Activated naive CD4-positive, alpha-beta T cell treated with Interleukin-2 at 50 U/mL for 16 hours (primary cell): Measurements from ENCODE around the gene MAP1A.

Source experiments
- DNase-seq: peaks from one replicate; pipeline ENCODE4 v3.0.0-alpha.2; 2020

MAP1A gene

DNA sequence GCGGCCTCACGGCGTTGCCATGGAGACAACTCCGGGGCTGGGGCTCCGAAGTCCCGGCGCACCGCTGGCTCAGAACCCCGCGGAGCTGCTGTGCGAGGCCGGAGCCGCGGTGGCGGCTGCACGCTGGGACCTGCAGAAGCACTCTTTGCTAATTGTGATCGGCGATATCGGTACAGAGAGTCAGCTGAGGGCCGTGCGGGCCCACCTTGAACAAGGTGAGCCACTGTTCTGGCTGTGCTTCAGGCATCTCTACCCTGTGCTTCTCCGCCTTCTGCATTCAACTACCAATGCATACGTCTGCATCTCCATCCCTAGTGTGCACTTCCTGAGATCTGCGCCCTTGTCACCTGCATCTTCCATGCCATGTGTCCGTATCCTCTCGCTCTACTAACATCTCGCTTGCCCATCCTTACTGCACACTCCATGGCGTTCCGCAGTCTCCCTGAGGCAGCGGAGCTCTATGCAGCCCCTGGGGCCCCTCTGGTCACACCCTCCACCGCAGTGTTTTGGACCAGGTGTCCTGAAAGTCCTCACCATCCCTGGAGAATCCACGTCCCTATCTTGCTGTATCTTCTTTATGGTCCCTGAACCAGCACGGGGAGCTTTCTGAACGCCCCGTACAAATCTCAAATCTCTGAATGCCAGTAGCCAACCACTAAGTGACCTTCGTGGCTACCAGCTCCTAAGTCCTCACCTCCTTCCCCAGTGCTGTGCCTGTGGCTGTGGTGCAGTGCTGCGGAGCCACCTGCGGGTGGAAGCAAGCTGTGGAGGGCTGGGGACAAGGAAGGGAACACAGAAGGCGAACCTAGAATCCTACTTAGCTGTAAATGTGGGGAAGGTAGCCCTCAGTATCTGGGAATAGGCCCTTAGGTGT, 6.2 kb upstream of the MAP1A start:
- DNase-seq, result peak; percentile 30

DNA sequence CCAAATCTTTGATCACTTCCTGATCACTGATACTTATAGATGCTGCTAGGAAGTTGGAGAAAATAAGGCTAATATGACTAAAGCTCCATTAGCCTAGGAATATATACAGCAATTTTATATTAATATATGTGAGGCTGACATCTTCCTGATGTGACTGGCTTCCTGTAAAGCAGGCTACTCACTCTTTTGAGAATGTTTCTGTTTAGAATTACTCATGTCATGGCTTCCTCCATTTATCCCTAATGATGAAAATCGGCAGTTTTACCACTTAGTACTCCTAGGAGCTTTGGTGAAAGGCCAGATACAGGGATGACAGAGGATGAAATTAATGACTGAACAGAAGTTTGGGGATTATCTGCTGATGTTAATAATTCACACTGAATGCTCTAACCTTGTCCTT, 3.9 kb upstream of the MAP1A start:
- DNase-seq, result no peak

DNA sequence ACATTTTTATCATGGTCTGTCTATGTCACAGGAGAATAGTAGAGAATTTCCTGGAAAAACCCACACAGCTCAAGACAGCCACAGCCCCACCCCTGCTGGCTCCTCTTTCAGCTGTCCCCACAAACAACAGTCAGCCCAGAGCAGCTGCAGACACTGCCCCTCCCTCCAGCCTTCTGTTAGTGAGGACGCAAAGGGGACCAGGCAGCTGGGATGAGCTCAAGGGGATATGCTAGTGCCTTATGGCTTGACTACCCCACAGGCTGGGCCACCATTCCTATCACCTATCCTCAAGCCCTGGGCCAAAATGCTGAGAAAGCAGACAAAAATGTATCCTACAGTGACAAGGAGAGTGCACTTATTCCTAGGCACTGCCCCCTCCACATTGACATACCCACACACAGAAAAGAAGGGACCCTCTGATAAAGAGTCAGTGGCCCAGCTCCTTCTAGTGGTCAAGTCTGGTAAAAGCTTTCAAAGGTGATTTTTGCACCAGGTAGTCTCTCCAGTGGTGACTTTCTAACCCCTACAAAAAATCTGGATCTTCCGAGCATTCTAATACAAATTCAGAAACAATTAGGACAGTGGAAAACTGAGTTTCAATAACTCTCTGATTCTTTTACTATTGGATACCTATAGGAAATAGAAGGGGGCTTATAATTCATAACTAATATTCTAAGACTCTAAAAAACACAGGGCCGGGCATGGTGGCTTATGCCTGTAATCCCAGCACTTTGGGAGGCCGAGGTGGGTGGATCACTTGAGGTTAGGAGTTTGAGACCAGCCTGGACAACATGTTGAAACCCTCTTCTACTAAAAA, 3.0 kb upstream of the MAP1A start:
- peak; percentile 3 for DNase-seq

DNA sequence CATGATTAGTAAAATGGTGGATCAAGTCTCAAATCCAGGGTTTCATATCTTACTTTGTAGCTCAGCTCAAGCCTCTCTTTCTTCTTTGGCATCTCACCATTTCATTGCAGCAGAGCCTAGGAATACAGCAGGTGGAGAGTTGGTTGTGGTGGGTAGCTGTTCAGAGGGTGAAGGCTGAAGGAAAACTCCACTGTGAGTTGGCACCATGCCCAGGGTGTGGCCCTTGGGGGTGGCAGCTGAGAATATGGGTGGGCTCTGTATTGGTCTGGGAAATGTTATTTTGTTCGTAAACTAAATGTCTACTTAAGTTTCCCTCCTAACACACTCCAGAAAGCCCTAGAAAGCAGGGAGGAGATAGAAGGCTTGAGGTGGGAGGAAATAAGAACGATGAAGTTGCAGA, 1.7 kb upstream of the MAP1A start:
- no peak for DNase-seq

DNA sequence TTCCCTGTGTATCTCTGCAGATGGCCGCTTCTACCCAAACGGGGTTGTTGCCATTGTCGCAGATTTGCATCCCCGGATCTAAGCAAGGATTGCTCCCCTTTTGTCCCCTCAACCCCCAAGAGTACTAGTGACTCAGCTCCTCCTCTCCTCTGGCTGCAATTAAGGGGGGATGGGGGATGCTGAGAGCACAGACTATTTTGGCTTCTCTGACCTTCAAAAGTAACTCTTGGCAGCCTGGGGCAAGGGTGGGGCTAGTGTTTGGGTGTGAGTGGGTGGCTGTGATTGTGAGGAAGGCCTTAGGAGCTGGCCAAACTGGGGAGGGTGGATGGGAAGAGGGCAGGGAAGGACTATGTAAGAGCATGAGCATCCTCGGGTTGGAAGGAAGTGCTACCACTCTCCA, 1.2 kb upstream of the MAP1A start:
- no peak for DNase-seq

DNA sequence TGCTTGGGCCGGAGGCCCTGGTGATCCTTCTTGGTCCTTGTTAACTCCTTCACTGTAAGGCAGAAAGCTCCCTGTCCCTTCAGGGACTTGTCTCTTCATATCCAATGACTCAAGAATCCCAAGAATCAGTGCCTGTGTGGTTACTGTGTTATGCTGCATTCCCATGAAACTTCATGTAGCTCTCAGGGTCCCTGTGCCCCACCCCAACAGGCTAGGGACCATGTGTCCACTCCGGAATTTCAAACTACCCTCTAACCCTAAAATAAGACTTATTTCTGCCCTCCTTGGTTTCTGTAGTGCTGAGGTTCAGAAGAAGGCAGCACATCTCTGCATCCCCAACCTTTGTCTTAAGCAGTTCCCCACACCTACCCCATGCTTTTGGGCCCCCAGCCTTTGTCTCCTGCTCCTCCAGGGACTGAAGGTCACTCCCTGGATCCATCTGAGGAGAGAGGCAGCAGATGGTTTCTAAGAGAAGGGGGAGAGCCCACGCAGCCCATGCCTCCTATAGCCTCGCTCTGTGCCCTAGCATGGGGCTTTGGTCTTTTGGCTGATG, 531 bp upstream of the MAP1A start:
- DNase-seq, result no peak

DNA sequence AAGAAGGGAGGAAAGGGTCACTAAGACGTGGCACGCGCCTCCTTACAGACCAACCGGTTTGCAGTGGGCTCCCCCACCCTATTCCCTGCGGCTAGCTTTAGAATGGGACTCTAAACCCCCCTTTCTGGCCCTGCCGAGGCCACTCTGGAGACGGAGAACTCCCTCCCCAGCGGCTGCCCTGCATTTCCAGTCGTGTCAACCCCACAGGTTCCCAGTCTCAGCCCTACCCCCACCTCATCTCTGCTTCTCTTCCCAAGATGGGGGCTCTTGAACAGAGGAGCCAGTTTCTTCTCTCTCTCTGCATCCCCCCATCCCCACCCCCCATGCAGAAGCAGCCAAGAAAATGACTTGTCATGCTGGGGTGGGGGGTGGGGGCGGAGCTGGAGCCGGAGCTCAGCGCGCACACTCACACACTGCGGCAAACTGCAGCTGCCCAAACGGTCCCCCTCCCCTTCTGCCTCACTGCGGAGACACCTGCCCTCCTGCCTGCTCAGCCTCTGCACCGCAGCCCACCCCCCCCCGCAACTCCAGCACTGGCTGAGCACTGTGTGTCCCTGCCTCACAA, 871 bp downstream of the MAP1A start:
- DNase-seq, result no peak

DNA sequence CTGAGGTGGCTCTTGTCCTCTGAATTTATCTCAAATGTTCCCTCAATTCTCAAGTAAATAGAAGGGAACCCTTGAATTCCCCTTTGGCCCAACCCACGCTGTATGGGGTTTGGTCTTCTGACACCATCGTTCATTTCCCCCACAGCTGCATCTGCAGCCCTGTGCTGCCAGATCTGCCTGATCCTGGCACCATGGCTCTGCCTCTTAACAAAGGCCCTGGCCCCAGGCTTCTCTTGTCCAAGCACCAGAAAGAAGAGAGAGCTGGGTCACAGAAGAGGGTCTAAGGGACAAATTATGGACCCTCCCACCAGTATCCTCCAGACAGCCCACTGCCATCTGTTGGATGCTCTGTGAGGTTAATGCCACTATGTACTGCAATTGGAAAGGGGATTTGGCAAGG, 1.8 kb downstream of the MAP1A start:
- no peak for DNase-seq

DNA sequence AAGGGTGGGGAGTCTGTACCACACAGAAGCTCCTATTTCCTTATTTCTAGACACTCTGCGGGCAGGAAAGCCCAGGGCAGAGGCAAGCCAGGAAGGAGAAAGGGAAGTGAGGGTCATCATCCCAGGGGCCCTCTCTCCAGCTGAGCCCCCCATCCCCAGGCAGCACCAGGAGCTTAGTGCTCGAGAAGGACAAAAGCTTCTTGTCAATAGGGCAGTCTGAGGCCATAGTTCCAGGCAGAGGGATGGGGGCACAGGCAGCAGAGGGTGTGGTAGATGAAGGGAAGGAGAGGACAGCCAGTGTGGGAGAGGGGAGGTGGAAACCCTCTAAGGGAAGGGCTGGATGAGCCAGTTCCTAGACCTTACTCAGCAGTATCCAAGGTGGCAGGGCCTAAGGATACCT, 2.7 kb downstream of the MAP1A start:
- no peak for DNase-seq

DNA sequence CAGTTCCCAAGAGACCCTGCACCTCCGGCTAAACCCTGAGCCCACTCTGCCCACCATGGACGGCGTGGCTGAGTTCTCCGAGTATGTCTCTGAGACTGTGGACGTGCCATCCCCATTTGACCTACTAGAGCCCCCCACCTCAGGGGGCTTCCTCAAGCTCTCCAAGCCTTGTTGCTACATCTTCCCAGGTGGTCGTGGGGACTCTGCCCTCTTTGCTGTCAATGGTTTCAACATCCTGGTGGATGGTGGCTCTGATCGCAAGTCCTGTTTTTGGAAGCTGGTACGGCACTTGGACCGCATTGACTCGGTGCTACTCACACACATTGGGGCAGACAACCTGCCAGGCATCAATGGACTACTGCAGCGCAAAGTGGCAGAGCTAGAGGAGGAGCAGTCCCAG, 4.0 kb downstream of the MAP1A start:
- no peak for DNase-seq

DNA sequence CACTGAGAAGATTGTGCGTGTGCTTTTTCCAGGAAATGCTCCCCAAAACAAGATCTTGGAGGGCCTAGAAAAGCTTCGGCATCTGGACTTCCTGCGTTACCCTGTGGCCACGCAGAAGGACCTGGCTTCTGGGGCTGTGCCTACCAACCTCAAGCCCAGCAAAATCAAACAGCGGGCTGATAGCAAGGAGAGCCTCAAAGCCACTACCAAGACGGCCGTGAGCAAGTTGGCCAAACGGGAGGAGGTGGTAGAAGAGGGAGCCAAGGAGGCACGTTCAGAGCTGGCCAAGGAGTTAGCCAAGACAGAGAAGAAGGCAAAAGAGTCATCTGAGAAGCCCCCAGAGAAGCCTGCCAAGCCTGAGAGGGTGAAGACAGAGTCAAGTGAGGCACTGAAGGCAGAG, 4.8 kb downstream of the MAP1A start:
- DNase-seq, result no peak

DNA sequence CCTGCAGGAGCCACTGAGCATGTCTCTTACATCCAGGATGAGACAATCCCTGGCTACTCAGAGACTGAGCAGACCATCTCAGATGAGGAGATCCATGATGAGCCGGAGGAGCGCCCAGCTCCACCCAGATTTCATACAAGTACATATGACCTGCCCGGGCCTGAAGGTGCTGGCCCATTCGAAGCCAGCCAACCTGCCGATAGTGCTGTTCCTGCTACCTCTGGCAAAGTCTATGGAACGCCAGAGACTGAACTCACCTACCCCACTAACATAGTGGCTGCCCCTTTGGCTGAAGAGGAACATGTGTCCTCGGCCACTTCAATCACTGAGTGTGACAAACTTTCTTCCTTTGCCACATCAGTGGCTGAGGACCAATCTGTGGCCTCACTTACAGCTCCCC, 6.2 kb downstream of the MAP1A start:
- no peak for DNase-seq

DNA sequence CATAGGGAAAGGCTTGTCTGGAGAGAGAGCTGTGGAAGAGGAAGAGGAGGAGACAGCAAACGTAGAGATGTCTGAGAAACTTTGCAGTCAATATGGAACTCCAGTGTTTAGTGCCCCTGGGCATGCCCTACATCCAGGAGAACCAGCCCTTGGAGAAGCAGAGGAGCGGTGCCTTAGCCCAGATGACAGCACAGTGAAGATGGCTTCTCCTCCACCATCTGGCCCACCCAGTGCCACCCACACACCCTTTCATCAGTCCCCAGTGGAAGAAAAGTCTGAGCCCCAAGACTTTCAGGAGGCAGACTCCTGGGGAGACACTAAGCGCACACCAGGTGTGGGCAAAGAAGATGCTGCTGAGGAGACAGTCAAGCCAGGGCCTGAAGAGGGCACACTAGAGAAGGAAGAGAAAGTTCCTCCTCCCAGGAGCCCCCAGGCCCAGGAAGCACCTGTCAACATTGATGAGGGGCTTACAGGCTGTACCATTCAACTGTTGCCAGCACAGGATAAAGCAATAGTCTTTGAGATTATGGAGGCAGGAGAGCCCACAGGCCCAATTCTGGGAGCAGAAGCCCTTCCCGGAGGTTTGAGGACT, 6.9 kb downstream of the MAP1A start:
- no peak for DNase-seq

DNA sequence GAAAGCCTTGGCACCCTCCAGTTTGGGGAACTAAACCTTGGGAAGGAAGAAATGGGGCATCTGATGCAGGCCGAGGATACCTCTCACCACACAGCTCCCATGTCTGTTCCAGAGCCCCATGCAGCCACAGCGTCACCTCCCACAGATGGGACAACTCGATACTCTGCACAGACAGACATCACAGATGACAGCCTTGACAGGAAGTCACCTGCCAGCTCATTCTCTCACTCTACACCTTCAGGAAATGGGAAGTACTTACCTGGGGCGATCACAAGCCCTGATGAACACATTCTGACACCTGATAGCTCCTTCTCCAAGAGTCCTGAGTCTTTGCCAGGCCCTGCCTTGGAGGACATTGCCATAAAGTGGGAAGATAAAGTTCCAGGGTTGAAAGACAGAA, 7.7 kb downstream of the MAP1A start:
- DNase-seq, result no peak

DNA sequence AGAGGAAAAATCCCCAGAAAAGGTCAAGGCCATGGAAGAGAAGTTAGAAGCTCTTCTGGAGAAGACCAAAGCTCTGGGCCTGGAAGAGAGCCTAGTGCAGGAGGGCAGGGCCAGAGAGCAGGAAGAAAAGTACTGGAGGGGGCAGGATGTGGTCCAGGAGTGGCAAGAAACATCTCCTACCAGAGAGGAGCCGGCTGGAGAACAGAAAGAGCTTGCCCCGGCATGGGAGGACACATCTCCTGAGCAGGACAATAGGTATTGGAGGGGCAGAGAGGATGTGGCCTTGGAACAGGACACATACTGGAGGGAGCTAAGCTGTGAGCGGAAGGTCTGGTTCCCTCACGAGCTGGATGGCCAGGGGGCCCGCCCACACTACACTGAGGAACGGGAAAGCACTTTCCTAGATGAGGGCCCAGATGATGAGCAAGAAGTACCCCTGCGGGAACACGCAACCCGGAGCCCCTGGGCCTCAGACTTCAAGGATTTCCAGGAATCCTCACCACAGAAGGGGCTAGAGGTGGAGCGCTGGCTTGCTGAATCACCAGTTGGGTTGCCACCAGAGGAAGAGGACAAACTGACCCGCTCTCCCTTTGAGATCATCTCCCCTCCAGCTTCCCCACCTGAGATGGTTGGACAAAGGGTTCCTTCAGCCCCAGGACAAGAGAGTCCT, 9.0 kb downstream of the MAP1A start:
- DNase-seq, result no peak

DNA sequence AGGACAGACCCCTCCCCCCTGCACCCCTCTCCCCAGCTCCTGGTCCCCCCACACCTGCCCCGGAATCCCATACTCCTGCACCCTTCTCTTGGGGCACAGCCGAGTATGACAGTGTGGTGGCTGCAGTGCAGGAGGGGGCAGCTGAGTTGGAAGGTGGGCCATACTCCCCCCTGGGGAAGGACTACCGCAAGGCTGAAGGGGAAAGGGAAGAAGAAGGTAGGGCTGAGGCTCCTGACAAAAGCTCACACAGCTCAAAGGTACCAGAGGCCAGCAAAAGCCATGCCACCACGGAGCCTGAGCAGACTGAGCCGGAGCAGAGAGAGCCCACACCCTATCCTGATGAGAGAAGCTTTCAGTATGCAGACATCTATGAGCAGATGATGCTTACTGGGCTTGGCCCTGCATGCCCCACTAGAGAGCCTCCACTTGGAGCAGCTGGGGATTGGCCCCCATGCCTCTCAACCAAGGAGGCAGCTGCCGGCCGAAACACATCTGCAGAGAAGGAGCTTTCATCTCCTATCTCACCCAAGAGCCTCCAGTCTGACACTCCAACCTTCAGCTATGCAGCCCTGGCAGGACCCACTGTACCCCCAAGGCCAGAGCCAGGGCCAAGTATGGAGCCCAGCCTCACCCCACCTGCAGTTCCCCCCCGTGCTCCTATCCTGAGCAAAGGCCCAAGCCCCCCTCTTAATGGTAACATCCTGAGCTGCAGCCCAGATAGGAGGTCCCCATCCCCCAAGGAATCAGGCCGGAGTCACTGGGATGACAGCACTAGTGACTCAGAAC, 9.8 kb downstream of the MAP1A start:
- no peak for DNase-seq

DNA sequence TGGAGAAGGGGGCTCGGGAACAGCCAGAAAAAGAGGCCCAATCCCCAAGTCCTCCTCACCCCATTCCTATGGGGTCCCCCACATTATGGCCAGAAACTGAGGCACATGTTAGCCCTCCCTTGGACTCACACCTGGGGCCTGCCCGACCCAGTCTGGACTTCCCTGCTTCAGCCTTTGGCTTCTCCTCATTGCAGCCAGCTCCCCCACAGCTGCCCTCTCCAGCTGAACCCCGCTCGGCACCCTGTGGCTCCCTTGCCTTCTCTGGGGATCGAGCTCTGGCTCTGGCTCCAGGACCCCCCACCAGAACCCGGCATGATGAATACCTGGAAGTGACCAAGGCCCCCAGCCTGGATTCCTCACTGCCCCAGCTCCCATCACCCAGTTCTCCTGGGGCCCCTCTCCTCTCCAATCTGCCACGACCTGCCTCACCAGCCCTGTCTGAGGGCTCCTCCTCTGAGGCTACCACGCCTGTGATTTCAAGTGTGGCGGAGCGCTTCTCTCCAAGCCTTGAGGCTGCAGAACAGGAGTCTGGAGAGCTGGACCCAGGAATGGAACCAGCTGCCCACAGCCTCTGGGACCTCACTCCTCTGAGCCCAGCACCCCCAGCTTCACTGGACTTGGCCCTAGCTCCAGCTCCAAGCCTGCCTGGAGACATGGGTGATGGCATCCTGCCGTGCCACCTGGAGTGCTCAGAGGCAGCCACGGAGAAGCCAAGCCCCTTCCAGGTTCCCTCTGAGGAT, 10.6 kb downstream of the MAP1A start:
- no peak for DNase-seq

DNA sequence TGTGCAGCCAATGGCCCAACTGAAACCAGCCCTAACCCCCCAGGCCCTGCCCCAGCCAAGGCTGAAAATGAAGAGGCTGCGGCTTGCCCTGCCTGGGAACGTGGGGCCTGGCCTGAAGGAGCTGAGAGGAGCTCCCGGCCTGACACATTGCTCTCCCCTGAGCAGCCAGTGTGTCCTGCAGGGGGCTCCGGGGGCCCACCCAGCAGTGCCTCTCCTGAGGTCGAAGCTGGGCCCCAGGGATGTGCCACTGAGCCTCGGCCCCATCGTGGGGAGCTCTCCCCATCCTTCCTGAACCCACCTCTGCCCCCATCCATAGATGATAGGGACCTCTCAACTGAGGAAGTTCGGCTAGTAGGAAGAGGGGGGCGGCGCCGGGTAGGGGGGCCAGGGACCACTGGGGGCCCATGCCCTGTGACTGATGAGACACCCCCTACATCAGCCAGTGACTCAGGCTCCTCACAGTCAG, 11.2 kb downstream of the MAP1A start:
- DNase-seq, result no peak

DNA sequence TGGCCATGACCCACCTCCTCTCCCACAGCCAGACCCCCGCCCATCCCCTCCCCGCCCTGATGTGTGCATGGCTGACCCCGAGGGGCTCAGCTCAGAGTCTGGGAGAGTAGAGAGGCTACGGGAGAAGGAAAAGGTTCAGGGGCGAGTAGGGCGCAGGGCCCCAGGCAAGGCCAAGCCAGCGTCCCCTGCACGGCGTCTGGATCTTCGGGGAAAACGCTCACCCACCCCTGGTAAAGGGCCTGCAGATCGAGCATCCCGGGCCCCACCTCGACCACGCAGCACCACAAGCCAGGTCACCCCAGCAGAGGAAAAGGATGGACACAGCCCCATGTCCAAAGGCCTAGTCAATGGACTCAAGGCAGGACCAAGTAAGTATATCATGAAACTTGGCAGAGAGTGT, 11.7 kb downstream of the MAP1A start:
- no peak for DNase-seq

DNA sequence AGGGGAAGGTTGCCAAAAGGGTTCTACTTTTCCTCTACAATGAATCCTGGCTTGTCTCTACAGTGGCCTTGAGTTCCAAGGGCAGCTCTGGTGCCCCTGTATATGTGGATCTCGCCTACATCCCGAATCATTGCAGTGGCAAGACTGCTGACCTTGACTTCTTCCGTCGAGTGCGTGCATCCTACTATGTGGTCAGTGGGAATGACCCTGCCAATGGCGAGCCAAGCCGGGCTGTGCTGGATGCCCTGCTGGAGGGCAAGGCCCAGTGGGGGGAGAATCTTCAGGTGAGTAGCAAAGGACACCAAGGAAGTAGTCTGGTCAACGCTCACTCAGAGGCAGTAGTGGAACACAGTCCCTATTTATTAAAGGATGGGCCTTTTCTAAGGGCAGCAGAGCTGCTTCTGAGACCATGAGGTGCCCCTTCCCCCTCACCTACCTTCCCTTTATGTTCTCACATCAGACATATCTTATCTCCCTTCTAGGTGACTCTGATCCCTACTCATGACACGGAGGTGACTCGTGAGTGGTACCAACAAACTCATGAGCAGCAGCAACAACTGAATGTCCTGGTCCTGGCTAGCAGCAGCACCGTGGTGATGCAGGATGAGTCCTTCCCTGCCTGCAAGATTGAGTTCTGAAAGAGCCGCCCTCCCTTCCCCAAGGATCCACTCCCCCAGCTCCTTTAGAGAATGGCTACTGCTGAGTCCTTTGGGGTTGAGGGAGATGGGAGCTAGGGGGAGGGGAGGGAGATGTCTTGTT, 12.4 kb downstream of the MAP1A start:
- no peak for DNase-seq
